HG03025 (cell line): ENCODE measurements around the gene HOXB6.

Experiments used
- ATAC-seq: cut with Tn5 transposase; IDR thresholded peaks from one replicate; pipeline ENCODE4 v1.9.1; 2021; ENCODE audit warnings: mild to moderate bottlenecking, moderate library complexity; ENCODE audit not compliant: unreplicated experiment, low FRiP score

HOXB6 gene

GRCh38 chr17:48558057-48558830 is 46.5 kb downstream of the HOXB6 start:
- no peak for ATAC-seq

- no peak for ATAC-seq
These were observed 48.0 kb downstream of the HOXB6 start for GRCh38 chr17:48556576-48557401.

GRCh38 chr17:48556229-48556575 is 48.6 kb downstream of the HOXB6 start:
- no peak for ATAC-seq

DNA sequence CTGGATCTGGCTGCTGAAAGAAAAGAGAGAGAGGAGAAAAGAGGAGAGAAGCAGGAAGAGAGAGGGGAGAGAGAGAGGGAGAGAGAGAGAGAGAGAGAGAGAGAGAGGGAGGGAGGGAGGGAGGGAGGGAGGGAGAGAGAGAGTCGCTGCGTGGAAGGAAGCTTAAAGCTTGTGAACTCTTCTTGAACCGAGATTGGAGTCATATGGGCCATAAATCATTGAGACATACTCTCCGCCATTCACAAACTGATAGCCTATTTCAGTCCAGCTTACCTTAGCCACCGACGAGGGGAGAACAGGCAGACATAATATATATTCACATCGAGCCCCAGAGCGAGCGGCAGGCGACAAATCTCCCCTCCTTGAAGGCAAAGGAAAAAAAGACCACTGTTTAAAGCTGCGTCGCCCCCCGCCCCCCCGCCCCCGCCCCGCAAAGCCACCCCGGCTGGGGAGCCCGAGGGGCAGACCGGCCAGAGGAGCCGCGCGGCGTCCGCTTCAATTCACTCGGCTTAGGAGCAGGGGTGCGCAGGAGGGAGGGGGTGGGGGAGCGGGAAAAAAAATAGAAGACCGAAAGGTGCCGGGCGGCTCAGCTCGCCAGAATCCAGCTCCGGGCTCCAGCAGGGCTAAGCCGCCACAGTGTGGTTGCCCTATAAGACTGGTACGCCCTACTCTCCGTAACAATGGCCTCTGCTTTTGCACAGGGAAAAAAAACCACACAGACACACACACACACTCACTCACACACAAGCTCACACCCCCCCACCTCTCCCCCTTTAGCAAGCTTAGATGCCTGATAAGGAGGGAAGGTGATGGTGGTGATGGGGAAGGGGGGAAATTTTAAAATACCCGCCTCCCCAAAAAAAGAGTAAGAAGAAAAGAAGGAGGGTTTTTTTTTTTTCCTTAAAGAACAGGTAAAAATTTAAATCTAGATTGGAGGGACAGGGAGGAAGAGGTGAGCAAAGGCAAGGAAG is 49.2 kb downstream of the HOXB6 start:
- ATAC-seq: no peak

- ATAC-seq: no peak
These were observed 50.2 kb downstream of the HOXB6 start for GRCh38 chr17:48554412-48555257.

GRCh38 chr17:48553826-48554225 is 51.0 kb downstream of the HOXB6 start:
- ATAC-seq: no peak

DNA sequence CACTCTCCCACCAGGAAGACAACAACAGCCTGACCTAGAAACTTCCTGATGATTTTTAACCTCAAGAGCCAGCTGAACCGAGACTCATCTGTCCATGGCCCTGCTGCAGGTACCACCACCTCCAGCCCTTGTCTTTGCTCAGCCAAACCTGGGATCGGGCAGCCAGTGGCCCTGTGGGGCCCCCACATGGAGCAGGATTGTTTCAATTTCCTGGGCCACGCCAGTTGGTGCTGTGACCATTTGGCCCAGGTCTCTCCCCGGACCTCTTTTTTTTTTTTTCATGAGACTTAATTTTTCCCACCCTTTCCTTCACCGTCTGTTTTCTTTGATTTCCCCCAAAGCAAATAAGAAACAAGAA is 51.6 kb downstream of the HOXB6 start:
- no peak for ATAC-seq

GRCh38 chr17:48552466-48553189 is 52.2 kb downstream of the HOXB6 start:
- ATAC-seq: no peak

DNA sequence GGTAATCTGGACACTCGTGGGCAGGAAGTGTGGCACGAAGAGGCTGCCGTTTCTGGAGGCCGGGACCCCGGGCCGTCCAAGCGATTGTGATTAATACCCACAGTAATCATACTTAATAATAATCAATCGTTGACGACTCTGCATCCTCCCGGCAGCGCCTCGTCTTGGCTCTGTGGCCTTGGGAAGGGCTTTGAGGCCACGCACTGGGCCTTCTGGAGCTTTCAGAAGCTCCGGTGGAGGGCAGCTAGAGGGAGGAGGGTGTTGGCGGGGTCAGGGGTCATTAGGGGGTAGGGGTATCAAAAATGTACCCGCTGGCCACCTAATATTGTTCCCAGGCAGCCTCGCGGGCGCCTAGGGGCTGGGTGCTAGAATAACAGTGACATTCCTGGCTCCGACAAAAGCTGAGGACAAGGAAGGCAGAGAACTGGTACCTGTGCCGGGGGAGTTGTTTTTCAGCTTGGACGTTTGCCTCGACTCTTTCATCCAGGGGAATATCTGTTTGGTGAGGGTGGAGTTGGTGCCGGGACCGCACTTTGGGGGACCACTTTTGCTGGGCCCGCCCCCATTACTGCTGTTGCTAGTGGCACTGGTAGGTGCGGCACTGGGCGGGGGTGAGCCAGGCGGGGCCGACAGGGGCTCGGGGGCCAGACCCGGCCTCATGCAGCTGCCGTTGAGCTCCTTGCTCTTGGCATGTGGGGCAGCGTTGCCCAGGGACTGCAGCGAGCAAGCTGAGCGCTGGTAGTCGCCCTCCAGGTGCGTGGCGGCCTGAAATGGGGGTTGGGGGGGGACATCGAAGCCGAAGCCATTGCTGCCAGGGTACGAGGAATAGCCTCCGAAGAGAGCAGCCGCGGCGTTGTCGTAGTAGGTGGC is 53.0 kb downstream of the HOXB6 start:
- ATAC-seq: no peak

DNA sequence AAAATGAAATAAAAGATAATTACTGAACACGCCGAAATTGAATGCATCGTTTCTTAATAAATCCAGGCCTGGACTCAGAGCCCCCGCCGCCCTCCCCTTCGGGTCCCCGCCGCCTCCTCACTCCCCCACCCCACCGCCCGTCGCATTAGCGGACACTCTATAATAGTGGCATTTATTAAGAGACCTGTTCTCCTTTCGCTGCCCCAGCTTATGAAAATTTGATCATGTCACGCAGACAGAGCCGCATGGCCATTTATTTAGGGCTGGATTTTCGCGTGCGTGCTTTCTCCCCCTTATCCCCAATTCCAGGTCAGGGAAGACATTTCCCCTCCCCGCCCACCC is 53.6 kb downstream of the HOXB6 start:
- no peak for ATAC-seq

DNA sequence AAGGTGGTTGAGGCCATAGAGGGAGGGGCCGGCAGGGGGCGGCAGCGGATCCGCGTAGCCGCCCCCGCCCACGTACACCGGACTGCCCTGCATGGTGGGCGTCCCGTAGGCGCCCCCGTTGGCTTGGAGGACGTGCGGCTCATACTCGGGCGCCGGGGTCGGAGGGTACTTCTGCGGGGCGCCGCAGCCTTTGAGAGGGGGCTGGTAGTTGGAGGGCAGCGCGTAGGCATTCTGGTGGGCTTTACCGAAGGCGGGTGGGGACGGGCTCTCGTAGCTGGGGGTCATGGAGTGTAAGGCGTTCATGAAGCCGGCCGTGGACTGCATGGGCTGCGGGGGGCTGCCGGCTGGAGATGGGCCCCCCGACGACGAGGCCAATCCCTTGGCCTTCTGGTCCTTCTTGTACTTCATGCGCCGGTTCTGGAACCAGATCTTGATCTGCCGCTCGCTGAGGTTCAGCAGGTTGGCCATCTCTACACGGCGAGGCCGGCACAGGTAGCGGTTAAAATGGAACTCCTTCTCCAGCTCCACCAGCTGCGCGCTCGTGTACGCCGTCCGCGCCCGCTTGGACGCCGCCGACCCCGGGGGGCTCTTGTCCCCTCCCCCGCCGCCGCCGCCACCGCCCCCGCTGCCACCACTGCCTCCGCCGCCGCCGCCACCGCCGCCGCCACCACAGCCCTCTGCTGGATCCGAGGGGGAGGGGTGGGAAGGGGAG is 54.1 kb downstream of the HOXB6 start:
- no peak for ATAC-seq

- no peak for ATAC-seq
These were observed 54.8 kb downstream of the HOXB6 start for GRCh38 chr17:48549914-48550501.

DNA sequence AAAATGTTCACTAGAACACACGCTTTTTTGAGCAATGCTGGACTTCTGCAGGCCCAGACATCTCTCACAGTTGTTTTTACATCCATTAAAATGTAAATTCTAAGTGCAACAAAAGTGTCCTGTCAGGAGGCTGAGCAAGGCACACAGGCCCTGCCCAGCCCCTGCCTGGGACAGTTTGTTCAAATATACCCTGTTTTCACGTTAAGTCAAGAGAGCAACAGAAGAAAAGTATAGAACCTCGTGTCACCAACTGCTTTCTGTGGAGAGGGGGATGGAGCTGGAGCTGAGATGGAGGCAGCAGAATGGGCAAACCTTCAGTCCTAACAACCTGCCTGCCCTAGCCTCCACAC is 55.5 kb downstream of the HOXB6 start:
- ATAC-seq: no peak

- ATAC-seq: no peak
These were observed 56.1 kb downstream of the HOXB6 start for GRCh38 chr17:48548523-48549280.

- no peak for ATAC-seq
These were observed 56.8 kb downstream of the HOXB6 start for GRCh38 chr17:48547808-48548522.
